Measurements from ENCODE around the gene KDM5B.
A peak's percentile ranks its signal among the peaks of the same experiment; 100 is the strongest.

The KDM5B gene

DNA sequence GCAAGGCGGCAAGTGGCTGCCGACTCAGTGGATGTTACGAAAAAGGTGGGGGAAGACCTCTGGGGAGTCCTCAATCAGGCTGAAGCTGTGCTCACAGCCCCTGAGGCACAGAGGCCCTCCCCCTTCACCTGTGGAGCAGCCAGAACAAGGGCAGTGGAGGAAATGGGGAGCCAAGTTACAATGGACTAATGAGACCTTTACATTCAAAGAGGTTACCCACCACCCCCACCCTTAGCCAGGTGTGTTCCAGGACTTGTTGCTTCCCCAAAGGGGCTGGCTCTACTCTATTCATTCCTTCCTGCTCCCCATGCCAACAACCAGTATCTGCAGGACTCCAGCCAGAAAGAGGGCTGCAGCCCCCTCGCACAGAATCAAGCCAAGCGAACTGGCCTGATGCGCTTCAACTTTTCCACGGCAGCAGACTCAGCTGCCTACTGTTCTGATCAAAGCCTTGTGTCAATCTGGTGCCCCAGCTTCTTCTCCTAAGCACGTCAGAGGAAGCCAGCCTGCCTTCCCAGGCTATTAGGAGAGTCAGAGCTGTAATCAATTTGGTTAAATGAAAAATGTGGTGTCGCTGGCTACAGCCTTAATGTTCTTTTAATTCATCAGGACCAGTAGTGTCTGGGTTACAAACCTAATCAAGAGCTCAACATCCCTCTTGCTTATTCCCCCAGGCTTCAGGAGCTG is 96.1 kb downstream of the KDM5B start:
- no peak for DNase-seq (ENCODE audit: low spot score)

DNA sequence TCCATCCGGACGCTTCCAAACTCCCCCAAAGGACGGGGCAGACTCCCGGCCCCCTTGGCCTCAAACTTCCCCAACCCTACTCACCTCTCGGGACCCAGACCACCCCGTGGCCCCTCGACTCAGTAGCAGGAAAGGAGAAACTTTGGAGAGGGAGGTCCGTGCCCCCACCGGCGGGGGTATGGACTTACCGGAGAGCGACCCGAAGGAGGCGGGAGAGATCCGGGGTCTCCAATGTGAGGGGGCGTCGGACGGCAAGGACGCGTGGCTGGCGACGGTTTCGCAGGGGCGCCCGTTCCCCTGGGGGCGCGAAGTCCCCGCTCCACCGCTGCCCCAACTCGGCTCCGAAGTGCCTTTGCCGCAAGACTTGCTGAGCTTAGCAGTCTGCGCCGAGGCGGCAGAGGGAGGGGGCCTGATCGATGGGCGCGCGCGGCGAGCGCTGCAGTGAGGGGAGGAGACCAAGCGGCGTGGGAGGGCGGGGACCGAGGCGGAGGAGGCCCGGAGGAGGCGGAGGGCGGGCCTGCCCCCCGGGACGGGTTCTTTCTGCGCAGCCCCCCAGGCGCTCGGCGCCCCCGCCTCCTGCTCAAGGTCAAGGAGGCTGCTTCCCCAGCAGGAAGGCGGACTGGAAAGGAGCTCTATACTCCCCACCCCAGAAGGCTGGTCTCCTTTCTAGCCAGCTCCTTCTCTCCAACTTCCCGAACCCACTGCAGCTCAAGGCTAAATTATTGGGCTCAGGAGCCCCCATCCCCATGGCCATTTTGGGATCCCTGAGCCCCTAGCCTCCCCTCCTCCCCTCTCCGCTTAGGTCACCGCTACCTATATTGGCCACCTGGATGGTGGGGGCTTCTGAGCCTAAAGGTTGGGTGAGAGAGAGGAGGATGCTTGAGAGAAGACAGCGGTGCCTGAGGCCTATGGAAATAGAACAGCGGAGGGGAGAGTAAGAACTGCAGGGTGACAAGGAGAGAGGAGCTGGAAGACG is 97.9 kb downstream of the KDM5B start, which contains the start of gene SYT2:
Gene SYT2 (minus strand): TSS at position 385 of the 976 bp plus-strand sequence. CDS start 104,682 bp downstream, outside the sequence.
- DNase-seq (ENCODE audit: low spot score), result no peak

DNA sequence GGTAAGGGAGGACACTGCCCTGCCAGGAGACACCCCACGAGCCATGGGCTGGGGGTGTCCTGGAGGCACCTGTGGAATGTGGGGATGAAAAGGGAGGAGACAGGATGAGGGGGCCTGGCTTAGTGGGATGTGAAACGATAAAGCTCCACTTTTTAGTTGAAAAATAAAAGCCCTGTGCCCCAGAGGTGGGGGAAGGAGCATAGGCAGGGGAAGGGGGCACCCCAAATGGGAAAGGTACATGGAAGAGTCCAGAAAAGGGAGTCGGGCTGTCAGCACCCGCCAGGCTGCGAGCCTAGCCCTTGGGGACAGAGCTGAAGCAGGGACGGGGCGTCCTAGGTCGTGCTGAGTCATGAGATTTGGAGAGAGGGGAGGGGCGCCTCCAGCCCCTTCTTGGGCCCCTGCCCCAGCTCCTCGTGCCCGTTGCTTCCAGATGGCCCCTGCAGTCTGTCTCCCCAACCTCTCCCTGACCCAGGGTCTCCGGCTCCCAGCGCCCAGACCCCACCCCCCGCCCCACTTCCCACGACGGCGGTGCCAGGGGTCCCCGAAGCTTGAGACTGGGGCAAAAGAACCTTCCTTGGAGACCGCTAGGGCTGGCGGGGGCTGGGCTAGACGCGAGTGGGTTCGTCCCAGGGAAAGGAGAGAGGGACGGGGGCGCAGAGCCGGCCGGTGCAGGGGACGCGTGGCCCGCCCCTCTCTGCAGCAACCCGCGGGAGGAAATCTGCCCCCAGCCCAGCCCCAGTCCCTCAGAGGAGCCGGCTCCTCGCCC is 98.8 kb downstream of the KDM5B start:
- DNase-seq (ENCODE audit: low spot score), result no peak

DNA sequence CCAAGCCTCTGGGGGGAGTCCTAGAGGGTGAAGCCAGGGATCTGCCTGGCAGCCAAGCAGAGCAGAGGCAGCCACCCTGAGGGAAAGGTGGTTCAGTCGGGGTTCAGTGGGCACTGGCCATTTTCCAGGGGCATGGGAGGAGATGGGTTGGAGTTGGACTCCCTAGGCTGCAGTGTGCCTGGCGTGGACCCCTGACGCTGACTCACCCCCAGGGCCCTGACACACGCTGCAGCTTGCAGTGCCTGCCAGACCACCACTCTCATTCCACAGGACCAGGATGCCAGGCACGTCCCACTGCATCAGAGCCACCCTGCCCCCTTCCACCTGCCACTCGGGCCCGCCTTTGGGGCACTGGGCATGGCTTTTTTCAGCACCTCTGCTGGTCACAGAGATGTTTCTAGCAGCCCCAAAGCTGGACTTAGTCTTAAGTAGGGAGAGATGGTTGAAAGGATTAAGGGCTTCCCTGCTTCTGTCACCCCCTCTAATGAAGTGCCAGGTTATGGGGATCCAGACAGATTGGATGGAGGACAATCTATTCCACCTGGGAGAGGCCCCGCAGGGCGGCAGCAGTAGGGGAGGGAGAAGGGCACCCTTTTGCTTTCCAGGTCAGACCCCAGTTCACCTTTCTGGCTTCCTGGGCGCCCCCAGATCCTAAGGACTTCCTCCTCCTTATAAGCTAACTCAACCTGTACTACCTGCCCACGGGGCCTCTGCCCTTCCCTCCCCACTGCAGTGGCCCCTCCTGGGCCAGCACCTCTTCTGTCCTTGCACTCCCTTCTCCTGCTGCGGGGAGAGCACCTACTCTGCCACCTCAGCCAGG is 99.6 kb downstream of the KDM5B start:
- DNase-seq (ENCODE audit: low spot score), result no peak

DNA sequence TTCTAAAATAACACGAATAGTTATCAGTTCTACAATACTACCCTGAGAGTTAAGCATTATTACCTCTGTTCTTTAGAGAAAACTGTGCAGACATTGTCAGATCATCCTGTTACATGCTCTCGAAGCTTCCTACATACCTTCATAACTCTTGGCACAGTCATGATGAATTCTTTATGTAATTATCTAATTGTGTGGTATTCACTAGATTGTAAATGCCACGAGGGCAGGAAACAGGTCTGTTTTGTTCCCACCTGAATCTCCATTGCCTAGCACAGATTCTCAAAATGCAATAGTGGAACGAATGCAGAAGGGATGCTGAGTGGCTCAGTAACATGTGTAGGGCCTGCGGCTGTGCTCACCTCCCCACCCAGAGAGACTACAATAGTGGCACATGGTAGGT is 101.4 kb downstream of the KDM5B start:
- DNase-seq (ENCODE audit: low spot score), result no peak

DNA sequence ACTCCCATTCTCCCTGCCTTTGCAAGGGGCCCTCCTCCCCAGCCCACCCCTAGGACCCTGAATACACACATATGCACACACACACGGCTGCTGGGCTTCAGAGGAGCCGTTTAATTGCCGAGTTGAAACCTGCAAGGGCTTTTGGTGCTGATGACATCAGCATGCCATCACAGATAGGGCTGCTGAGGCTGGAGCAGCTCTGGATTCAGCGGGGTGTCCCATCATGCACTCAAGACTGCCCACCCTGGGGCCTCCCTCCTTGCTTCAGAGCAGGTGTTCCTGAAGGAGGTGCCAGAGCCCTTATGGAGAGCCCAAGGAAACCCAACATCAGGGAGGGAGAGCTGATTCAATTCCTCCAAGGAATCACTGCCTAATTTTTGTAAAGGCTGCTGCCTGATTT is 103.6 kb downstream of the KDM5B start:
- DNase-seq (ENCODE audit: low spot score), result no peak

DNA sequence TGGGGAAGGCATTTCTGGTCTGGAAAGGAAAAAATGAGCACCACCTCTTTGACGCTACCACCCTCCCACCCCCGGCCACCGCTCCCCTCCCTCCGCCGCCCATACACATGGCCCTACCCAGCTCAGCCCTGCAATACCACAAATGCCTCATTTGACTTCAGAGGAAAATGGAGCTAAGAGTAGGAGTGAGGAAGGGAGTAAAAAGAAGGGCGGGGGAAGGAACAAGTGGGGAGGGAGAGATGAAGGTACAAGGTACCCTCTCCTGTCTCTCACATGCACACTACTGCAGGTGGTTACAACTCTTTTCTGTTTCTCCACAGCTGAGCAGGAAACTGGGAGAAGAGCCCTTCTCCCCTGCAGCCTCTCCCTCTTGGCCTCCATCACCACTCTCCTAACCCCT is 105.0 kb downstream of the KDM5B start:
- no peak for DNase-seq (ENCODE audit: low spot score)

DNA sequence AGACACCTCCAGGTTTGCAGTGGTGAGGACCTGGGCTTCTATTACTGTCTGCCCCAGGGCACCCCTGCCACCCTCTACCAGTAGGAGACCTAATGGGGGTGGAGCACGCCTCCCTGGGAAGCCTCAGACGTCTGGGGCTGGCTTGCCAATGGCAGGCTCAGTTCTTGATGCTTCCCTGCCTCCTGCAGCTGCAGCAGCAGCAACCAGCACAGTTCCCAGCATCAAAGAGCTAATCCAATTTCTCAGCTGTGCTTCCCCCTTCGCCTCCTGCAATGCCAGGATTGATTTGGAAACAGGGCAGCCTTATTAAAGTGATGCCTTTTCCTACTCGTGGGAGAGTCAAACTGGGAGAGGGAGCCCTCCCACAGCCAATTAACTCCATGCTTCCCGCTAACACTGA is 106.1 kb downstream of the KDM5B start:
- DNase-seq (ENCODE audit: low spot score), result no peak

DNA sequence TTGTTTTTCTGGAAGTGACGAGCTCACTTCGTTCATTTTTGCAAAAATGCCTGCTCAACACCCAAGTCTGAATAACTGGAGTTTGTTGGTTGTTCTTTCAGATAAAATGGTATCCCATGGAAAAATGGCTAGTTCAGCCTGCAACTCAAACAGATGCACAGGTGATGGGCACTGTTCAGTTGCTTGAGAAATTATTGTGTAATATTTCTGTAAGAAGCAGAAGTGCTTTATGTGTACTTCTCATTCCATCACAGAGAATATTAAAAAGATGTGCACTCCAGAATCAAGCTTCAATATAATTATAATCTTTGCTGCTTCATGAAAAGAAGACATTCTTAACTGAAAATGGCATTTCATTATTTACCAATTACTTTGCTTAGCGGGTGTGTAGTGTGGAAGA is 107.0 kb downstream of the KDM5B start:
- DNase-seq (ENCODE audit: low spot score), result no peak

DNA sequence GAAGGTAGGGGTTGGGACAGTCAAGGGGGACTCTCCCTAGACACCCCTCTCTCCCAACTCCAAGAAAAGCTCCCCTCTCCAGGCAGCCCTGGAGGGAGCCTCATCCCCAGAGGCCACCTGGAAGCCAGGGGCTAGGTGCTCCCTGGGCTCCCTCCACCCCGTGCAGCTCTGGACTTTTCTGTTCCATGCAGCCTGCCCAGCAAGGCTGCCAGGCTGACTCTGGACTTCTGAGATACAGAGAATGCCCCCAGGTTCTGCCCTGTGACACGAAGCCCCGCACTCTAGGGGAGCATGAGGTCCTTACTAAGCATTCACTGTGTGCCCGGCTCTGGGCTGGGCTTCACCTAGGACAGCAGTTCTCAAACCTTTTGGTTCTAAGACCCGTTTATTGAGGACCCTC is 108.2 kb downstream of the KDM5B start:
- no peak for DNase-seq (ENCODE audit: low spot score)

DNA sequence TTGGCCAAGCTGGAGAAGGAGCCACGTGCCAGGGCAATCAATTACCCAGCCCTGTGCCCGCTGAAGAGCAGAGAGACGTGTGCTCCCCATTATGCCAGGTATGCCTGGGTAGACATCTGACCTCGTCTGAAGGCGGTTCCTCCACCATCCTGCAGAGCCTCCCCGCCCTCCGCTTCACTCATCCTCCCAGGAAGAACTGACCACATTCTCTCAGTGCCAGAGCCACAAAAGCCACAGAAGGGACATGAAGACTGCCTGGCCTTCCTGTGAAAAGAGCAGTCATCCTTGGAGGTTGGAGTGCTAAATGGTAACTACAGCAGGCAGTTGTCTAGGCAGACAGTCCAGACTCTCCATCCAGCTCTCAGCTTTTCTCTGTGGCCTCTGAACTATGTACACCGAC is 109.9 kb downstream of the KDM5B start:
- no peak for DNase-seq (ENCODE audit: low spot score)

DNA sequence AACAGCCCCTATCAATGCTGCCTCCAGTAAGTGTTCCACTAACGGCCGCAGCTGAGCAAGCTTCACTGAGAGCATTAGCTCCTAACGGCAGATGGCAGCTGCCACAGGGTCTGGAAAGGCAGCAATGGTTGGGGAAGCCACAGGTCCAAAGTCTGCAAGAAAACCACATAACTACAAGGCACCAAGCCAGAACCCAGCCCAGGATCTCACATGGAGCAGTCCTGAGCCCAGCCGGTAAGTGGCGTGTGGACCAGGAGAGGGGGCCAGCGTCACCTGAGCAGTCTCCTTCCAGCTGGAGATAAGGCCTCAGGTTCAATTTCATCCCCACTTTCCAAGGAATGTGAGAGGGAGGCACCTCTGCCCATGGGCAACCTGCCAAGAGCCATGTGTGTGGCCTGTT is 111.2 kb downstream of the KDM5B start:
- no peak for DNase-seq (ENCODE audit: low spot score)

DNA sequence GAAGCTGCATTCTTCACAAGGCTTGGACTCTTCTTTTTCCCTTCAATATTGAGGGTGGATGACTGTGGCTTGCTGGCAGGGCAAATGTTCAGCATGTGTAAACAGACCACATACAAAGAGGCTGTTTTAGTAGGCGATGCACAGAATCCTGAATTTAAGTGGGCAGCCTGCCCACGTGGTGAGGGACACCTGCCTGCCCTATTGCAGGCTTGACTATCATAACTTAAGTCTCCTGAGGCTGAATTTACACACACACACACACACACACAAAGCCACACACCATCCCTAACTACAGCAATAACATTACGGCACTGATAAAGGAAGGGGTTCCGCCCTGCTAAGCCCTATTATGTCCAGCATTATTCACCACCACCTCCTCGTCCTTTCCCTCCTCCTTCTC is 113.9 kb downstream of the KDM5B start:
- no peak for DNase-seq (ENCODE audit: low spot score)

DNA sequence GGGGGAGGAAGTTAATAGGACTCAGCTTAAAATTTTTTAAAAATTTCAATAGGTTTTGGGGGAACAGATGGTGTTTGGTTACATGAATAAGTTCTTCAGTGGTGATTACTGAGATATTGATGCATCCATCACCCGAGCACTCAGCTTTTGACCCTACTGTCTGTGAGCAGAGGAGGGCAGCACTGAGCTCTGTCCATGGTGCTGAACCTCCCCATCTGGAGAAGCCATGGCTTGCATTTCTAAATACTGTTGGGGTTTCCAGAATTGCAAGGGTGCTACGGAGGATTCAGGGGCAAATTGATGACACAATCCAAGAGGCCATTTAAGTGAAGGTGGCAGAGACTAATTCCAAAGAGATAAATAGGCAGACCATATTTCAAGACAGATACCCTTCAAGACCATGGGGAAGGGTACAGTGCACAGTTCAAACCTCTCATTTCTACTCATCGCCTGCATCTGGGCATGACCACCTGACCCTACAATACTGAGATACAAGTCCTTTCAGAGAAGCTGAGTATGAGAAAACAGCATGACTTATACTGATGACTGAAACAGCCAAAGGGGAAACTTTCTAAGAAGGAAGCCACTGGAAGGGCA is 115.2 kb downstream of the KDM5B start:
- peak; percentile 41 for DNase-seq (ENCODE audit: low spot score)

DNA sequence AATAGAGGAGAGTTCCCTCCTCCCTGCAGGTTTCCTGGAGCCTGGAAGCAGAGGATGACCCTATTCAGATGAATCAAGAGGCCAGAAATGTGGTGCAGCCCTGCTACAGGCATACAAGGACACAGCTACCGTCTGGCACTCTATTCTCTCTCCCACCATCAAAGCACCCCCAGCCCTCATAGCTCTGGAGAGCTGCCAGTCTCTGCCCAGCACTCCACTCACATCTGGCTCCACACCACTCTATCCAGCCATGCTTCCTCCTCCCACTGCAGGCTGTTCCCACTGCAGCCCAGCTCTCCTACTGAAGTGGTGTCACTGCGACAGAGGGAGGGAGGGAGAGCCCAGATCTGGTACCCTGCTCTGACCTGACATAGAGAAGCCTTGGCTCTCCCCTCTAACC is 116.4 kb downstream of the KDM5B start:
- no peak for DNase-seq (ENCODE audit: low spot score)

DNA sequence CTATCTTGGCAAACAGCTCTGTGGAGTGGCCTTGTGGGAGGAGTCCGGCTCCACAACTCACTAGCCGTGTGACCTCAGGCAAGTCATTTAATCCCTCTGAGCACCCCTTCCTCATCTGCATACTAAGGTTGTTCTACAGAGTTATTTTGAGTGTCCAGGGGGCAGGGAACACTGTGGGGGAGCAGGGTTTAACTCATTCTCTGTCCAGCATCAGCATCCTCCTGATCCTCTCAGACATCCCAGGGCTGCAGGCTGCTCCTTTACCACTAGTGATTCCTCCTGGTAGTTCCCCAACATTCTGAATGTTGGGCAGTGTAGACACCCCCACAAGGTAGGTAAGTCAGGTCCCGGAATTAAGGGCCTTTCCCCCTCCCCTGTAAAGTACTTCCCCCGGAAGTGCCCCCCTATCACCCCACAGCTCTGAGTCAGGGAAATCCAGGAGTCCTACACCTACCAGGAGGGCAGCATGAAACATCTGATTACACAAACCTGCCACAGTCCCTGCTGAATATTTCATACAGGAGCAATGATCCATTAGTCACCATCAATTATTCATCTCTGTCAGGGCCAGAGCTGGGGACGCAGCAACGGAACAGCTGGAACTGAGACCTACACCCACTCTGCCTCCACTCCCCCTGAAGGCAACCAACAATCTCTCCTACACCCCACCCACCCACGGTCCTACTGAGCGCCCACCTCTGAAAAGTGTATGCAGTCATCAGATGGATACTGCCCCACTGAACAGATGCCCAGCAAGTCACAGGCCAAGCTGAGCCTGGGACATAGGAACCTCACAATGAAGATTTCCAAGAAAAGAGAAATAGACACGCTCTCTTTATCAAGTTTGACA is 118.5 kb downstream of the KDM5B start:
- no peak for DNase-seq (ENCODE audit: low spot score)

DNA sequence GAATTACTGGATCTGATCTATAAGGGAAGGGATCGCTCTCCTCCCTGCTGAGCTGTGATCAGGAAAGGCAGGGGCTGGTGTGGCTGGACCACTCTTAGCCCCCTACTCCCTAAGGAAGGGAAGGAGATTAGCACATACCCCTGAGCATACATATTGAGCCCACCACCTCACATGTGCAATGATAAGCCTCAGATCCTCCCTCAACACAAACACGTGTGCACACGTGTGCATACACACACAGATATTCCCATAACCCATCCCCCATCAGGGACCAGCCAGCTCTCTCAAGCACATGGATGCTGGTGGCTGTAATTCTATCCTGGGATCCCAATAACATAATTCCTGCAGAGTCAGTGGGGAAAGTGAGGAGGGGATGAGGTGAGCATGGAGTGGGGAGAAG is 119.1 kb downstream of the KDM5B start:
- no peak for DNase-seq (ENCODE audit: low spot score)

DNA sequence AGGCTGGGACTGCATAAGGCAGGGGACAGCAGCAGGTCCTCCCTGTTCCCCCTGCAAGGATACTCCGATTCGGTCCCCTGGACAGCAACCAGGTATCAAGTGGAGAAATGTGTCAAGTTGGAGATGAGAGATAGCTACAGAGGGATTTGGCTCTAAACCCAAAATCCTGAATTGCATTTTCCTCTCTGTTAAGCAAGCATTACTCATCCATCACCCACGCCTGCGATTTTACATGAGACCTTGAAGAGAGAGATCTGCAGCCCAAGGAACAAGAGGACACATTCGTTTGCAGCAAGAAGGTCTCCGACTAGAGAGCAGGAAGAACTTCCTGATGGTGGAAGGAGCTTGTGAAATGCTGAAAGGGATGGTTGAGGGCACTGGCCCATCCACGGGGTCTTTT is 119.8 kb downstream of the KDM5B start:
- DNase-seq (ENCODE audit: low spot score), result no peak

DNA sequence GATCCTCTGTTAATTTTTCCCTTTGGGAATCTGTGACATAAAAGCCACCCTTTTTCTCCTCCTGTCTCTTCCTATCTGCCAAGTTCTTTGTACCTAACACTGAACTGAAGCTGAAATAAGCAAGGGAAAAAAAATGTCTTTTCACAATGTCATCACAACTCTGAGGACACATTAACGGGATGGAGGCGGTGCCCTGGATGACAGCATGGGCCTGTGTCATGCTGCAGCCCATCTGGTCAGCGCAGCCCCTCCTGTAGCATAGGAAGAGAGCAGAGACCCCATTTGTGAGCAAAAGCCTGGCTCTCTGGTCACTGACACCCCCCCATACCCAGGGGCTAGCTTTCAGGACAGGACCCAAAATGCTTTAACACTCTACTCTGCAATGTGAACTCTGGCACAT is 120.4 kb downstream of the KDM5B start:
- DNase-seq (ENCODE audit: low spot score), result no peak

DNA sequence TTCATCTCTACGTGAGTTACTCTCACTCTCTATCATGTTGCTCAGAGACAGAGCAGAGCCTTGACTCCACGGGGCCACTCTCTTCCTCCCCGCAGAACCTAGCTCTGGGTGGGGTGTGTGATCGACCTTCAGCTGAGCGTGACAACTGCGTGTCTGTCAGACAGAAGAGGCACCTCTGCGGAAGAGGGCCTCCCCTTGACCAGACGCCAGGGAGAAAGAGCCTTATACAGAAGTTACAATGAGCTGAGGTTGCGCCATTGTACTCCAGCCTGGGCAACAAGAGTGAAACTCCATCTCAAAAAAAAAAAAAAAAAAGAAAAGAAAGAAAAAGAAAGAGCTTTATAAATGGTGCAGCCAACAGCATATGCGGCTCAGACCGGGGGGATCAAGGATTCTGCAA is 120.9 kb downstream of the KDM5B start:
- DNase-seq (ENCODE audit: low spot score), result no peak

All from hematopoietic multipotent progenitor cell treated with erythropoietin and hydrocortisone succinate and interleukin-3 and kit ligand, for 17 days (in vitro differentiated cells).